GM23338 (cell line): ENCODE measurements around the gene PIM2. TPM values are rescaled to one million over a fixed set of nuclear protein-coding genes. Genes with fewer than 3 reads are reported as not detected.

Experiments used
- ATAC-seq: fragments of 200-7000 bp; cut with Tn5 transposase; 3 replicates; pipeline ENCODE4 v1.9.1; 2020
- DNase-seq: peaks from one replicate; pipeline ENCODE4 v3.0.0-alpha.2; 2015; ENCODE audit warnings: low spot score
- H2AFZ ChIP-seq: fragments of 200-600 bp; sonication (generic); 2 replicates; pipeline ENCODE4 v1.8.0; 2016; ENCODE audit warnings: antibody characterized with exemption, mild to moderate bottlenecking, moderate library complexity
- H3F3A ChIP-seq: fragments of 200-600 bp; sonication (generic); replicated peaks from 2 replicates; pipeline ENCODE4 v1.8.0; 2017; ENCODE audit warnings: antibody characterized with exemption, mixed run types, low read depth
- H3K27ac ChIP-seq: fragments of 200-600 bp; sonication (generic); 2 replicates; pipeline ENCODE4 v1.6.1; 2016; ENCODE audit warnings: low read depth
- H3K27me3 ChIP-seq: fragments of 200-600 bp; sonication (generic); 2 replicates; pipeline ENCODE4 v1.8.0; 2016; ENCODE audit warnings: mild to moderate bottlenecking, mixed run types, moderate library complexity; ENCODE audit not compliant: insufficient read depth
- H3K36me3 ChIP-seq: fragments of 200-600 bp; sonication (generic); 2 replicates; pipeline ENCODE4 v1.8.0; 2016; ENCODE audit warnings: mild to moderate bottlenecking; ENCODE audit not compliant: insufficient read depth
- H3K4me1 ChIP-seq: fragments of 200-600 bp; sonication (generic); 2 replicates; pipeline ENCODE4 v1.8.0; 2016; ENCODE audit warnings: mild to moderate bottlenecking, moderate library complexity; ENCODE audit not compliant: insufficient read depth
- H3K4me2 ChIP-seq: fragments of 200-600 bp; sonication (generic); 2 replicates; pipeline ENCODE4 v1.7.1; 2017; ENCODE audit warnings: mixed run types
- H3K4me3 ChIP-seq: fragments of 200-600 bp; sonication (generic); 2 replicates; pipeline ENCODE4 v1.6.1; 2016; ENCODE audit warnings: mixed run types
- H3K79me2 ChIP-seq: fragments of 200-600 bp; sonication (generic); replicated peaks from 2 replicates; pipeline ENCODE4 v1.8.0; 2017; ENCODE audit warnings: mild to moderate bottlenecking; ENCODE audit not compliant: insufficient read depth
- H3K9me2 ChIP-seq: fragments of 200-600 bp; sonication (generic); 2 replicates; pipeline ENCODE4 v1.8.0; 2017; ENCODE audit not compliant: insufficient read depth
- H4K20me1 ChIP-seq: fragments of 200-600 bp; sonication (generic); replicated peaks from 2 replicates; pipeline ENCODE4 v1.8.0; 2017; ENCODE audit warnings: mild to moderate bottlenecking; ENCODE audit not compliant: insufficient read depth
- H3K27ac Mint-ChIP-seq: 2 replicates; pipeline ENCODE4 v1.8.0; 2020; ENCODE audit warnings: inconsistent platforms, mild to moderate bottlenecking, moderate library complexity, mixed read lengths
- H3K27me3 Mint-ChIP-seq: 3 replicates; pipeline ENCODE4 v1.8.0; 2022; ENCODE audit warnings: low read depth, mild to moderate bottlenecking, moderate library complexity, mixed read lengths, inconsistent platforms; ENCODE audit not compliant: insufficient read depth, poor library complexity
- H3K36me3 Mint-ChIP-seq: 3 replicates; pipeline ENCODE4 v1.8.0; 2021; ENCODE audit warnings: low read depth, mild to moderate bottlenecking, inconsistent platforms, moderate library complexity, mixed read lengths
- H3K4me1 Mint-ChIP-seq: 3 replicates; pipeline ENCODE4 v1.8.0; 2020; ENCODE audit warnings: mild to moderate bottlenecking, inconsistent platforms, mixed read lengths
- H3K4me3 Mint-ChIP-seq: 3 replicates; pipeline ENCODE4 v1.8.0; 2021; ENCODE audit warnings: moderate library complexity, mild to moderate bottlenecking, inconsistent platforms, mixed read lengths
- H3K9me3 Mint-ChIP-seq: 3 replicates; pipeline ENCODE4 v1.8.0; 2020; ENCODE audit warnings: moderate library complexity, mild to moderate bottlenecking, inconsistent platforms, mixed read lengths
- CREB1 ChIP-seq: fragments of 250-450 bp; sonication (Bioruptor Pico); IDR thresholded peaks from 2 replicates; pipeline ENCODE4 v1.5.0; 2020; ENCODE audit warnings: low read depth, mild to moderate bottlenecking, moderate library complexity
- CTCF ChIP-seq, 2 experiments: fragments of 200-600 bp in 1 of 2; sonication (generic) in 1 of 2; conservative IDR thresholded peaks; 2 replicates each; pipeline versions ENCODE4 v1.5.1 to v1.6.1; 2016 to 2017; ENCODE audit warnings: antibody characterized with exemption in 2 of 2, low read depth in 2 of 2, mild to moderate bottlenecking in 2 of 2, moderate library complexity in 1 of 2
- ETS1 ChIP-seq: IDR thresholded peaks from 2 replicates; pipeline ENCODE4 v1.6.1; 2016; ENCODE audit warnings: antibody characterized with exemption
- EZH2 ChIP-seq: fragments of 200-600 bp; sonication (generic); IDR thresholded peaks from one replicate; pipeline ENCODE4 v1.8.0; 2017; ENCODE audit warnings: antibody characterized with exemption, mild to moderate bottlenecking, low read depth; ENCODE audit not compliant: unreplicated experiment
- EZH2phosphoT487 ChIP-seq: fragments of 200-600 bp; sonication (generic); IDR thresholded peaks from one replicate; pipeline ENCODE4 v1.8.1; 2018; ENCODE audit warnings: antibody characterized with exemption; ENCODE audit not compliant: unreplicated experiment
- JUNB ChIP-seq: IDR thresholded peaks from one replicate; pipeline ENCODE4 v1.6.1; 2016; ENCODE audit warnings: antibody characterized with exemption; ENCODE audit not compliant: unreplicated experiment
- NANOG ChIP-seq: IDR thresholded peaks from 2 replicates; pipeline ENCODE4 v1.6.1; 2016; ENCODE audit warnings: antibody characterized with exemption, borderline replicate concordance
- POLR2AphosphoS5 ChIP-seq: IDR thresholded peaks from 2 replicates; pipeline ENCODE4 v1.6.1; 2016; ENCODE audit warnings: antibody characterized with exemption, low read depth
- REST ChIP-seq: IDR thresholded peaks from one replicate; pipeline ENCODE4 v1.6.1; 2018; ENCODE audit warnings: antibody characterized with exemption; ENCODE audit not compliant: unreplicated experiment
- STAT1 ChIP-seq: IDR thresholded peaks from one replicate; pipeline ENCODE4 v1.6.1; 2016; ENCODE audit warnings: antibody characterized with exemption; ENCODE audit not compliant: unreplicated experiment
- ZNF114 ChIP-seq: fragments of 250-450 bp; sonication (Bioruptor Pico); IDR thresholded peaks from 2 replicates; pipeline ENCODE4 v1.5.0; 2020; ENCODE audit warnings: mild to moderate bottlenecking, moderate library complexity
- ZNF331 ChIP-seq: fragments of 250-450 bp; sonication (Bioruptor Pico); IDR thresholded peaks from 2 replicates; pipeline ENCODE4 v1.5.0; 2020; ENCODE audit warnings: low read depth, mild to moderate bottlenecking, moderate library complexity
- ZNF462 ChIP-seq: fragments of 250-450 bp; sonication (Bioruptor Pico); IDR thresholded peaks from 2 replicates; pipeline ENCODE4 v1.5.0; 2020; ENCODE audit warnings: mild to moderate bottlenecking, moderate library complexity
- polyA plus RNA-seq: library from polyadenylated mRNA; unstranded; fragments of >200 nt; fragmentation: Nextera tagmentation; extraction: Ambion mirVana; gene quantifications from 2 replicates; pipeline ENCODE4 v1.2.1, GENCODE V29; 2016
- total RNA-seq: library from RNA; depleted of rRNA; stranded (reverse); fragments of >200 nt; shearing (Covaris generic); gene quantifications from 2 replicates; pipeline ENCODE4 v1.2.3, GENCODE V29; 2014

Gene PIM2
- total and polyA plus RNA-seq, 2 experiments from 2014 or later = 237 to 359 TPM

GRCh38 chrX:48904626-48905025, 14.2 kb downstream of the PIM2 start:
- no peak for DNase-seq
- Mint-ChIP-seq H3K9me3 (no peaks in the 10 kb centered on the region), H3K36me3 (peaks cover 37% of the 10 kb centered on the region), H3K27me3 (peaks cover 7% of the 10 kb centered on the region), H3K27ac (no peak overlapping the region), H3K4me3 (no peak overlapping the region), H3K4me1 (peaks cover 7% of the 10 kb centered on the region)
- Histone ChIP-seq H3K27ac (no peak overlapping the region), H2AFZ (no peak overlapping the region), H3F3A (no peaks in the 10 kb centered on the region), H3K27me3 (no peaks in the 10 kb centered on the region), H4K20me1 (no peaks in the 10 kb centered on the region), H3K36me3 (no peaks in the 10 kb centered on the region), H3K79me2 (peaks cover 2% of the 10 kb centered on the region), H3K9me2 (no peaks in the 10 kb centered on the region), H3K4me2 (no peak overlapping the region), H3K4me3 (no peak overlapping the region), H3K4me1 (no peaks in the 10 kb centered on the region)
- no peak for ATAC-seq
- no peak for TF ChIP-seq CREB1 (CRISPR knock-in tag)
- no peak for TF ChIP-seq CTCF (conservative IDR thresholded peaks at IDR 0.05; ENCODE audit: low read depth in 2 of 2)
- no peak for TF ChIP-seq ZNF462
- TF ChIP-seq EZH2 = no peak
- TF ChIP-seq ZNF114 = no peak
- TF ChIP-seq REST = no peak
- TF ChIP-seq STAT1 = no peak
- TF ChIP-seq JUNB = no peak
- no peak for TF ChIP-seq POLR2AphosphoS5
- TF ChIP-seq NANOG = no peak
- TF ChIP-seq ZNF331 (CRISPR knock-in tag) = no peak
- TF ChIP-seq ETS1 = no peak
- no peak for TF ChIP-seq EZH2phosphoT487
